ENCODE data around the gene BLID.

- no peak for TF ChIP-seq EZH2phosphoT487 (IDR thresholded peaks at IDR 0.05; ENCODE audit: insufficient read depth, low read depth)
- TF ChIP-seq EZH2 (IDR thresholded peaks at IDR 0.05; ENCODE audit: insufficient read depth, poor library complexity, severe bottlenecking) = no peak
Measured at GRCh38 chr11:122107566-122107965, 8.4 kb downstream of the BLID start.

Data from GM23248 (cell line).